Measurements from ENCODE around the gene MICAL3. TPM values are rescaled to one million over a fixed set of nuclear protein-coding genes. Genes with fewer than 3 reads are reported as not detected.

MICAL3 gene
- total RNA-seq, 1 donor from 2014 or later = 31.2 TPM

DNA sequence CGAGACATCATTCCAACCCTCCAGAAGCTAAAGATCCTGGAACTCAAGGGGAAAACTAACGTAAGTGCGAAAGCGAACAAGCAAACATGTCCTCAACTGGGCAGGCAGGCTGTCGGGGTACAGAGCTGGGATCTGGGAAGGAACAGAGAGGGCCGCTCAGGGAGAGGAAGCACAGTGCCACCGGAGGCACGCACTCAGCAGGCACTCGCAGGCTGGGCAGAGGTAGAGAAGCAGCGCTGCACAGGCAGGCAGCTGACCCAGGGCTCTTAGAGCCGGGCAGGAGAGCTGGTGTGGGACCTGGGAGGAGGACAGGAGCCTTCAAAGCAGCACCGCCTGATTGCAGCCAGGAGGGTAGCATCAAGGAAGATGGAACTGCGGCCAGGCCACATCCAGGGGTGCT, 62.2 kb downstream of the MICAL3 start:
- peaks cover 8% of the 10 kb centered on the region for H3K4me1 ChIP-seq

DNA sequence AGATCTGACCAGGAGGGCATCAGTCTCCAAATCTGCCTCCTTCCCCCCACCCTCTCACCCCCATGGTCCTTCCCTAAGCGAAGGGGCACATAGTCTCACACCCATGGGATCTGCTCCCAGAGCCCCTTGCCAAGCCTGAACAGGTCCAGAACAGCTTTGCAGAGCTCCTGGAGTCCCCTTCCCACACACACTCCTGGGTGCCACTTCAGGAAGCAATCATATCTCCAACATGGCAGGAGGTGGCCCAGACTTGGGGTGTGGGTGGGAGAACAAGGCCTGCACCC, 63.0 kb downstream of the MICAL3 start:
- no peak for DNase-seq
- Histone ChIP-seq H3K4me1 (peaks cover 8% of the 10 kb centered on the region), H3K27ac (no peak overlapping the region), H3K36me3 (no peaks in the 10 kb centered on the region), H3K27me3 (no peaks in the 10 kb centered on the region), H3K9me3 (no peaks in the 10 kb centered on the region), H3K4me3 (no peak overlapping the region)
- TF ChIP-seq, protein P1, sequence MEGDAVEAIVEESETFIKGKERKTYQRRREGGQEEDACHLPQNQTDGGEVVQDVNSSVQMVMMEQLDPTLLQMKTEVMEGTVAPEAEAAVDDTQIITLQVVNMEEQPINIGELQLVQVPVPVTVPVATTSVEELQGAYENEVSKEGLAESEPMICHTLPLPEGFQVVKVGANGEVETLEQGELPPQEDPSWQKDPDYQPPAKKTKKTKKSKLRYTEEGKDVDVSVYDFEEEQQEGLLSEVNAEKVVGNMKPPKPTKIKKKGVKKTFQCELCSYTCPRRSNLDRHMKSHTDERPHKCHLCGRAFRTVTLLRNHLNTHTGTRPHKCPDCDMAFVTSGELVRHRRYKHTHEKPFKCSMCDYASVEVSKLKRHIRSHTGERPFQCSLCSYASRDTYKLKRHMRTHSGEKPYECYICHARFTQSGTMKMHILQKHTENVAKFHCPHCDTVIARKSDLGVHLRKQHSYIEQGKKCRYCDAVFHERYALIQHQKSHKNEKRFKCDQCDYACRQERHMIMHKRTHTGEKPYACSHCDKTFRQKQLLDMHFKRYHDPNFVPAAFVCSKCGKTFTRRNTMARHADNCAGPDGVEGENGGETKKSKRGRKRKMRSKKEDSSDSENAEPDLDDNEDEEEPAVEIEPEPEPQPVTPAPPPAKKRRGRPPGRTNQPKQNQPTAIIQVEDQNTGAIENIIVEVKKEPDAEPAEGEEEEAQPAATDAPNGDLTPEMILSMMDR (IDR thresholded peaks at IDR 0.05) = no peak
- no peak for ATAC-seq
- intact Hi-C loops (cut with DNase I) = no loop called here

More for the DNA sequence above, 62.2 kb downstream of the MICAL3 start:
- Histone ChIP-seq H3K27ac (no peak overlapping the region), H3K27me3 (no peaks in the 10 kb centered on the region), H3K36me3 (no peaks in the 10 kb centered on the region), H3K4me3 (no peak overlapping the region), H3K9me3 (no peaks in the 10 kb centered on the region)
- intact Hi-C loops (cut with DNase I) = no loop called here
- no peak for ATAC-seq
- no peak for DNase-seq
- TF ChIP-seq, protein P1 (IDR thresholded peaks at IDR 0.05) = no peak

DNA sequence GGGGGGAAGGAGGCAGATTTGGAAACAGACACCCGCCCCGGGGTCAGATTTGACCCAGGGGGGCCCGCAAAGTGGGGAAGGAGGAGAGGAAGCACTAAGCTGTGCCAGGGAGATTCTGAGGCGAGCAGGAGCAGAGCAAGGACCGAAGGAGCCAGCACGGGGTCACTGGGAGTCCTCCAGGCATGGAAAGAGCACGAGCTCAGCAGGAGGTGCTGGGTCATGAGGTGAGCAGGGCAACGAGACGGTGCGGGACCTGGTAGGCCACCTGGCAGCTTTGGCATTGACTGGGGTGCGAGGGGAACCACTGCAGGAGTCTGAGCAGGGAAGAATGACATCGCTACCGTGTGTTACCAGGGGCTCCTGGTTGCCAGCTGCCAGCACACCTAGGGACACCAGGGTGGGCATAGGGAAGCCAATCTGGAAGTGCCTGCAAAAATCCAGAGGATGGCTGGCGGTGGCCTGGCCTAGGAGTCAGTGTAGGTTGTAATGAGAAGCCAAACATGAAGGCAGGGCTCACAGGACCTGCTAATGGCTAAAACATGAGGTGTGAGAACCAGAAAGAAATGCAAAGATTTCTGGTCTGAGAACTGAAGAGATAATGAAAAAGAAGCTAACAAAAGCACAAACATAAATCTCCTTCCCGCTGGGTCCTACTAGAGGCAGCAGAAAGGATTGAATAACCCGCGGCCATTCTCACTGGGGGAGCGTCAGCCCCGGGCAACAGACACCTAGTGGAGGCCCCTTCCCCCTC, 63.5 kb downstream of the MICAL3 start:
- H3K4me3 ChIP-seq = no peak overlapping the region

DNA sequence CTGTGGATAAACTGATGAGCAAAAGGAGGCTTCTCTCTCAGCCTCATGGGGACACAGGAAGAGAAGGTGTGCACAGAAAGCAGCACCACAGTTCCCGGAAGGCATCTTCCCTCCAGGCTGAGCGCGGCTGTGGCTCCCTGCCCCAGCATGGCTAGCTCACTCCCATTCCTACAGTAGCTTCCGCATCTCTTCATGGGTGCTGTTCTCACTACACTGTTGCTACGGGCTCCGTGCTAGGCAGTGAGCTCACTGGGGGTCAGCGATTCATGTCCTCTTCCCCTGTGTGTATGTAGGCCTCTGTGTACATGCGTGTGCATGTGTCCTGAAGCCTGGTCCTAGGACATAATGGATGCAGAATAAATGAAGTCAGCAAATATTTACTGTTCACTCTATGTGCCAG, 64.3 kb downstream of the MICAL3 start:
- no peak for ATAC-seq
- TF ChIP-seq, protein P1 (IDR thresholded peaks at IDR 0.05) = no peak
- Histone ChIP-seq H3K4me1 (peaks cover 8% of the 10 kb centered on the region), H3K36me3 (no peaks in the 10 kb centered on the region), H3K27ac (no peak overlapping the region), H3K9me3 (no peaks in the 10 kb centered on the region), H3K27me3 (no peaks in the 10 kb centered on the region), H3K4me3 (no peak overlapping the region)
- DNase-seq = no peak
- intact Hi-C loops (cut with DNase I) = no loop called here

More for the DNA sequence above, 63.5 kb downstream of the MICAL3 start:
- no peak for ATAC-seq
- H3K4me1 ChIP-seq = peaks cover 8% of the 10 kb centered on the region
- no peaks in the 10 kb centered on the region for H3K9me3 ChIP-seq
- TF ChIP-seq, protein P1 (IDR thresholded peaks at IDR 0.05) = no peak
- no peaks in the 10 kb centered on the region for H3K36me3 ChIP-seq
- H3K27me3 ChIP-seq = no peaks in the 10 kb centered on the region
- DNase-seq = no peak
- H3K27ac ChIP-seq = no peak overlapping the region
- intact Hi-C loops (cut with DNase I) = no loop called here

DNA sequence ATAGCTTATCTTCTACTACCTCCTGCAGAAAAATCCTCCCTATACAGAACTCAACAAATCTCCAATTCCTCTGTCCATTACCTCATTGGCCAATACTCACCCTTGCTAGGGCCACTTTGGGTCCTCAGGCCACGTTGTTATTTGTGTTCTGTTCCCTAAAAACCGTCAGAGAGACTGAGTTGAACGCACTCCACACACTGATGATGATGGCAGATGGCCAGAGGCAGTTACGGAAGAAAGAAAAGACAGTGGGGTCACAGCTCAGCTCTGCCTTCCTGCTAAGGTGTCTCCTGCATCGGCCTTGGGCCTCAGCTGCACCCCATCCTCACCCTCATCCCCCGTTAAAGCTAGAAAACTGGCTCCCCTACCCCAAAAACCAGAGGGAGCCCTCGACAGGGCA, 66.2 kb downstream of the MICAL3 start:
- H3K4me1 ChIP-seq = no peaks in the 10 kb centered on the region
- H3K9me3 ChIP-seq = no peaks in the 10 kb centered on the region
- intact Hi-C loops (cut with DNase I) = no loop called here
- peak overlapping the region; percentile 17 for H3K27ac ChIP-seq
- H3K27me3 ChIP-seq = no peaks in the 10 kb centered on the region
- H3K36me3 ChIP-seq = no peaks in the 10 kb centered on the region
- TF ChIP-seq, protein P1 (IDR thresholded peaks at IDR 0.05) = no peak
- no peak overlapping the region for H3K4me3 ChIP-seq
- ATAC-seq (no peak), DNase-seq (no peak)

DNA sequence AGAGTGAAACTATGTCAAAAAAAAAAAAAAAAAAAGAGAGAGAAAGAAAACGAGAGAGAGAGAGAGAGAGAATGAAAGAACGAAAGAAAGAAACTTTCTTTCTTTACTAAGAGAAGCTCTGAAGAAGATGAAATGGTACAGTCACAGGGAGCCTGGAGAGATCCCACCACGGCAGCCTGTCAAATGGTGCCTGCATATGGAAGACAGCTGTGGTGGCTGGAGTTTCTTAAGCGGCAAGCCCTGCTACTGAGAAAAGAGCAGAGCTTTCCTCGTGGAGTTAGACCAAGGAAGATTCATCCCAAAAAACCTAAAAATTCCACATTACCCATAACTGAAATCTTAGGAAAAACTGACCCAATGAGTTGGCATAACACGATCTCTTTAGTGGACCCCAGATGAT, 66.7 kb downstream of the MICAL3 start:
- TF ChIP-seq, protein P1 (IDR thresholded peaks at IDR 0.05) = no peak
- DNase-seq (no peak), ATAC-seq (peak; percentile 29)
- no peaks in the 10 kb centered on the region for H3K27me3 ChIP-seq
- intact Hi-C loops (cut with DNase I) = no loop called here
- no peaks in the 10 kb centered on the region for H3K9me3 ChIP-seq
- H3K36me3 ChIP-seq = no peaks in the 10 kb centered on the region
- H3K27ac ChIP-seq = peak overlapping the region; percentile 17
- no peak overlapping the region for H3K4me3 ChIP-seq
- H3K4me1 ChIP-seq = no peaks in the 10 kb centered on the region

Data from upper lobe of right lung (tissue), 1 donor.